Fibroblast of lung (primary cell): ENCODE results near the gene MACROD2.

Source experiments
- EZH2 ChIP-seq: IDR thresholded peaks from 2 replicates; pipeline ENCODE4 v1.5.1; 2012; ENCODE audit warnings: low read length, control low read depth, mild to moderate bottlenecking; ENCODE audit errors: missing control alignments
- TF ChIP-seq, protein P1 (sequence below), 2 donors: IDR thresholded peaks in 1 of 2; conservative IDR thresholded peaks in 1 of 2; 1 replicate in 1 of 2; 2 replicates in 1 of 2; pipeline ENCODE4 v1.5.1; 2011 to 2012; ENCODE audit warnings: low read length in 2 of 2, control low read depth in 1 of 2, inconsistent platforms in 1 of 2, low read depth in 1 of 2, mild to moderate bottlenecking in 1 of 2

DNA sequence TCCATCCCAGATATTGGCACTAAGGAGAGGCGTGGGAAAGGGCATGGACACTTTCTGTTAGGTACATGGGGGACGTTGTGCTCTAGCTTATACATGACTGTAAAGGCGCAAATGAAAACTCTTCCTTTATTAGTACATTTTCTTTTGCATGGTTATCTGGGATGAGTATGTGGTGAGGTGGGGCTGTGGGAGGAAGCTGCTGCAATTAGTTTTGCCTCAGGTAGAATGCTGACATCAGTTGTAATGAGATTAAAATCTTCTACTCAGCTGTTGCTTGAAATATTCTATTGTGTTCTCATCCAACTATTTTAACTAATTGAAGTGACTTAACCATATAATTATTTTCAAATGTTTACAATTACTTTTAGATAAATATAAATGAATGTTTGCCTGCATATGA, 560.4 kb downstream of the MACROD2 start:
- TF ChIP-seq, protein P1, sequence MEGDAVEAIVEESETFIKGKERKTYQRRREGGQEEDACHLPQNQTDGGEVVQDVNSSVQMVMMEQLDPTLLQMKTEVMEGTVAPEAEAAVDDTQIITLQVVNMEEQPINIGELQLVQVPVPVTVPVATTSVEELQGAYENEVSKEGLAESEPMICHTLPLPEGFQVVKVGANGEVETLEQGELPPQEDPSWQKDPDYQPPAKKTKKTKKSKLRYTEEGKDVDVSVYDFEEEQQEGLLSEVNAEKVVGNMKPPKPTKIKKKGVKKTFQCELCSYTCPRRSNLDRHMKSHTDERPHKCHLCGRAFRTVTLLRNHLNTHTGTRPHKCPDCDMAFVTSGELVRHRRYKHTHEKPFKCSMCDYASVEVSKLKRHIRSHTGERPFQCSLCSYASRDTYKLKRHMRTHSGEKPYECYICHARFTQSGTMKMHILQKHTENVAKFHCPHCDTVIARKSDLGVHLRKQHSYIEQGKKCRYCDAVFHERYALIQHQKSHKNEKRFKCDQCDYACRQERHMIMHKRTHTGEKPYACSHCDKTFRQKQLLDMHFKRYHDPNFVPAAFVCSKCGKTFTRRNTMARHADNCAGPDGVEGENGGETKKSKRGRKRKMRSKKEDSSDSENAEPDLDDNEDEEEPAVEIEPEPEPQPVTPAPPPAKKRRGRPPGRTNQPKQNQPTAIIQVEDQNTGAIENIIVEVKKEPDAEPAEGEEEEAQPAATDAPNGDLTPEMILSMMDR (conservative IDR thresholded peaks at IDR 0.05 in 1 of 2, IDR thresholded peaks at IDR 0.05 in 1 of 2; ENCODE audit: low read depth in 1 of 2, low read length in 2 of 2), result no peak
- no peak for TF ChIP-seq EZH2
